Ovary (tissue), 3 donors: ENCODE results near the gene PSTPIP1.

Source experiments
- CTCF ChIP-seq, 3 donors: fragments of 450-650 bp in 2 of 3; fragments of 200-600 bp in 1 of 3; IDR thresholded peaks; one replicate each; pipeline versions ENCODE4 v1.5.1 to v1.8.0; 2016 to 2022; ENCODE audit warnings: antibody characterized with exemption in 3 of 3, mild to moderate bottlenecking in 1 of 3
- POLR2A ChIP-seq: fragments of 450-650 bp; IDR thresholded peaks from one replicate; pipeline ENCODE4 v1.6.1; 2017; ENCODE audit warnings: antibody characterized with exemption, mild to moderate bottlenecking, moderate library complexity
- donor health status: DM: no; HTN: no; CAD: no.

GRCh38 chr15:77064063-77064462 lies 69.1 kb downstream of the PSTPIP1 start:
- TF ChIP-seq CTCF (IDR thresholded peaks at IDR 0.05): no peak
- TF ChIP-seq POLR2A: no peak
